Heart left ventricle (tissue), 13 donors: ENCODE results near the gene HOXB3.

Experiments
- CTCF ChIP-seq, 12 donors: fragments of 200-600 bp; sonication (generic) in 4 of 12; IDR thresholded peaks; one replicate each; pipeline versions ENCODE4 v1.5.0 to v1.8.0; 2018 to 2022; ENCODE audit warnings: antibody characterized with exemption in 12 of 12, mild to moderate bottlenecking in 5 of 12
- POLR2A ChIP-seq, 2 donors: fragments of 450-650 bp; IDR thresholded peaks; one replicate each; pipeline ENCODE4 v1.6.1; 2017; ENCODE audit warnings: antibody characterized with exemption in 2 of 2, mild to moderate bottlenecking in 2 of 2, moderate library complexity in 2 of 2
- donor health status: ischemic (EF 13 %, LVEDD 7.1; RV severe dilation, severe dysfunction).
- donor health status: DM: no; HTN: yes; CAD: no.
- donor health status: DM: no; HTN: no; CAD: no.
- donor health status: ischemic (EF 25% LVEDD 6.9; RV normal size, moderate dysfunction).
- donor health status: ischemic (EF 25% LVEDD 5.7; RV mildly dilated, moderate dysfunction).
- donor health status: ischemic (EF 35%, LVEDD 5.7; RV mildly dilated, moderate dysfunction).
- donor health status: nonischemic (EF 11% LVEDD 7.7; RV severe dilation, severe dysfunction).
- donor health status: DM: yes; HTN: yes; CAD: no.
- donor health status: PGD.
- donor health status: ischemic (EF 29% LVEDD 5.4; RV normal size, mild dysfunction).
- donor health status: nonischemic (EF 23%, LVEDD 6.1; RV moderate dilation, normal function).

- TF ChIP-seq CTCF (IDR thresholded peaks at IDR 0.05) (no peak), POLR2A (IDR thresholded peaks at IDR 0.05) (no peak)
Observed at GRCh38 chr17:48597528-48597777, 7.4 kb upstream of the HOXB3 start.
